Gastrocnemius medialis (tissue), 4 donors: ENCODE measurements around the gene ORC3. TPM values are rescaled to one million over a fixed set of nuclear protein-coding genes. Genes with fewer than 3 reads are reported as not detected.

Experiments used
- ATAC-seq, 2 donors: fragments of 150-250 bp; one replicate each; pipeline ENCODE4 v1.9.1; 2016
- DNase-seq, 2 donors: peaks; one replicate each; pipeline ENCODE4 v3.0.0-alpha.2; 2019
- H3K27ac ChIP-seq, 4 donors: fragments of 200-600 bp; sonication (generic); 1 replicate in 1 of 4; 2 replicates in 3 of 4; pipeline ENCODE4 v1.5.1; 2016 to 2018; ENCODE audit warnings: mild to moderate bottlenecking in 2 of 4, moderate library complexity in 1 of 4
- H3K27me3 ChIP-seq, 3 donors: fragments of 200-600 bp; sonication (generic) in 2 of 3; 1 replicate in 1 of 3; 2 replicates in 2 of 3; pipeline versions ENCODE4 v1.5.1 to v1.6.0; 2016 to 2019; ENCODE audit warnings: mild to moderate bottlenecking in 1 of 3, moderate library complexity in 1 of 3
- H3K36me3 ChIP-seq, 2 donors: fragments of 200-600 bp; sonication (generic) in 1 of 2; one replicate each; pipeline ENCODE4 v1.5.1; 2017 to 2018
- H3K4me1 ChIP-seq, 2 donors: fragments of 200-600 bp; sonication (generic) in 1 of 2; one replicate each; pipeline ENCODE4 v1.5.1; 2016 to 2017; ENCODE audit warnings: mild to moderate bottlenecking in 2 of 2
- H3K4me3 ChIP-seq, 4 donors: fragments of 200-600 bp; sonication (generic) in 3 of 4; 1 replicate in 1 of 4; 2 replicates in 3 of 4; pipeline ENCODE4 v1.5.1; 2016 to 2019; ENCODE audit warnings: mild to moderate bottlenecking in 2 of 4
- H3K9me3 ChIP-seq, 3 donors: fragments of 200-600 bp; sonication (generic) in 2 of 3; 1 replicate in 1 of 3; 2 replicates in 2 of 3; pipeline ENCODE4 v1.5.1; 2016 to 2019
- POLR2A ChIP-seq, 2 donors: fragments of 450-650 bp; IDR thresholded peaks; one replicate each; pipeline ENCODE4 v1.6.1; 2017; ENCODE audit warnings: antibody characterized with exemption in 2 of 2, mild to moderate bottlenecking in 2 of 2, moderate library complexity in 2 of 2
- in situ Hi-C, 4 donors: fragments of 200-750 bp; cut with MboI; loops; one replicate each; pipeline versions ENCODE4 v1.15.0 to v1.8.0; 2017; ENCODE audit warnings: low sequenced_read_pairs in 4 of 4
- intact Hi-C: fragments of 100-400 bp; cut with DNase I; formaldehyde crosslinking; loops from one replicate; pipeline ENCODE4 v1.15.1; 2023; ENCODE audit warnings: low total_unique reads
- total RNA-seq, 4 donors: library from RNA; depleted of rRNA; stranded (reverse); fragments of >200 nt; gene quantifications; one replicate each; pipeline versions ENCODE4 v1.1.0 to v1.2.3, GENCODE V29; 2016
- TF ChIP-seq, protein P1 (sequence below), 5 experiments: fragments of 450-650 bp in 3 of 5; fragments of 200-600 bp in 2 of 5; sonication (generic) in 2 of 5; IDR thresholded peaks in 4 of 5; conservative IDR thresholded peaks in 1 of 5; 1 replicate in 4 of 5; 2 replicates in 1 of 5; pipeline ENCODE4 v1.5.1; 2016 to 2019; ENCODE audit warnings: antibody characterized with exemption in 5 of 5, mild to moderate bottlenecking in 3 of 5, moderate library complexity in 3 of 5

The ORC3 gene
- total RNA-seq, 4 donors from 2014 or later: 18.6 to 28.5 (median 22.6) TPM

DNA sequence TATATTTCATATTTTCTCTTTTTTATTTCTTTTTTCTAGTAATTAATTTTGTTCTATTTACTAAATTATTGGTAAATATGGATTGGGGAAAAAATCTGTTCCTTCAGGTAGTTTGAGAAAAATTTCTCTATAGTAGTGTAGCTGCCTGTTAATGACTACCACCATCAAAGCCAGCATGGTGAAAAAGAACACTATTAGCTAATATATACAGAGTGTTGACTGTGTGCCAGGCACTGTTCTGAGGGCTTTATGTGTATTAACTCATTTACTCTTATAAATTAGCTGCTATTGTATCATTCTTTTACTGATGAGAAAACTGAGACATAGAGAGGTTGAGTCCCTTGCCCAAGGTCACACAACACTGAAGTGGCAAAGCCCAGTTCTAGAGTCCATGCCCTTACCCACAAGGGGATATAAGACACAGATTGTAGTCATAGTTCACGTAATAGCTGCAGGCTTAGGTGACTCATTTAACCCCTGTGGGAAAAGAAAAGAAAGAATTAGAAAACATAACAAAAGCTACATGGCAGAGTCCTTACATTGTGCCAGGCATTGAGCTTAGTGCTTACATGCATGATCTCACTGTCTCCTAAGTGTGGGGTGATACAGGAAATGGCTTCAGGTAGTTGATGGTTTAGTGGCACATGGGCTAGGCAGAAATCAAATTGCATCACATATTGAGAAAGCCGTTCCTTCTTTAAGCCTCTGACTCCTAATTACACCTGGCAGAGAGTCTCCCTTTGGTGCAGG is 124.3 kb downstream of the ORC3 start:
- Histone ChIP-seq H3K27me3 (no peaks in the 10 kb centered on the region), H3K27ac (no peak overlapping the region), H3K9me3 (no peaks in the 10 kb centered on the region), H3K4me1 (no peaks in the 10 kb centered on the region), H3K4me3 (no peak overlapping the region), H3K36me3 (no peaks in the 10 kb centered on the region)
- in situ Hi-C loops (no loop called here), intact Hi-C loops (no loop called here)
- no peak for ATAC-seq
- no peak for TF ChIP-seq POLR2A (IDR thresholded peaks at IDR 0.05)
- TF ChIP-seq, protein P1, sequence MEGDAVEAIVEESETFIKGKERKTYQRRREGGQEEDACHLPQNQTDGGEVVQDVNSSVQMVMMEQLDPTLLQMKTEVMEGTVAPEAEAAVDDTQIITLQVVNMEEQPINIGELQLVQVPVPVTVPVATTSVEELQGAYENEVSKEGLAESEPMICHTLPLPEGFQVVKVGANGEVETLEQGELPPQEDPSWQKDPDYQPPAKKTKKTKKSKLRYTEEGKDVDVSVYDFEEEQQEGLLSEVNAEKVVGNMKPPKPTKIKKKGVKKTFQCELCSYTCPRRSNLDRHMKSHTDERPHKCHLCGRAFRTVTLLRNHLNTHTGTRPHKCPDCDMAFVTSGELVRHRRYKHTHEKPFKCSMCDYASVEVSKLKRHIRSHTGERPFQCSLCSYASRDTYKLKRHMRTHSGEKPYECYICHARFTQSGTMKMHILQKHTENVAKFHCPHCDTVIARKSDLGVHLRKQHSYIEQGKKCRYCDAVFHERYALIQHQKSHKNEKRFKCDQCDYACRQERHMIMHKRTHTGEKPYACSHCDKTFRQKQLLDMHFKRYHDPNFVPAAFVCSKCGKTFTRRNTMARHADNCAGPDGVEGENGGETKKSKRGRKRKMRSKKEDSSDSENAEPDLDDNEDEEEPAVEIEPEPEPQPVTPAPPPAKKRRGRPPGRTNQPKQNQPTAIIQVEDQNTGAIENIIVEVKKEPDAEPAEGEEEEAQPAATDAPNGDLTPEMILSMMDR (IDR thresholded peaks at IDR 0.05 in 4 of 5, conservative IDR thresholded peaks at IDR 0.05 in 1 of 5): no peak
- DNase-seq: no peak

Other genes with a start within 250 kb of the ORC3 start
- 1 to 10 TPM in 1 of 4 donors, under 1 TPM in 2, not detected in 1; 0.29 to 5.3 (median 0.40) TPM for gene C6orf163, start 245.3 kb upstream of the ORC3 start, total RNA-seq
- 1 to 10 TPM in 1 of 4 donors, under 1 TPM in 1, not detected in 2; 0.20 to 1.6 TPM for gene CFAP206, start 182.2 kb upstream of the ORC3 start, total RNA-seq
- 10 to 100 TPM in 2 of 4 donors, 1 to 10 TPM in 2; 6.7 to 19.2 (median 11.2) TPM for gene SLC35A1, start 117.2 kb upstream of the ORC3 start, total RNA-seq
- gene RARS2, start 148 bp upstream of the ORC3 start, total RNA-seq: 10 to 100 TPM; 11.4 to 21.1 (median 13.4) TPM
- gene AKIRIN2, start 112.1 kb downstream of the ORC3 start, total RNA-seq: 10 to 100 TPM; 25.6 to 44.5 (median 33.1) TPM